DMS79 treated with DMSO at 0.1 percent for 48 hours (cell line): ENCODE data around the gene HP1BP3.
"Not testable (repeated sequence)": the region's sequence is repeated elsewhere in the genome, so short reads cannot be mapped to it uniquely, and the experiment has no call there.

Source experiments
- DNase-seq: peaks from one replicate; lab custom pipeline; 2025; lab: John Stamatoyannopoulos, UW

Gene HP1BP3

DNA sequence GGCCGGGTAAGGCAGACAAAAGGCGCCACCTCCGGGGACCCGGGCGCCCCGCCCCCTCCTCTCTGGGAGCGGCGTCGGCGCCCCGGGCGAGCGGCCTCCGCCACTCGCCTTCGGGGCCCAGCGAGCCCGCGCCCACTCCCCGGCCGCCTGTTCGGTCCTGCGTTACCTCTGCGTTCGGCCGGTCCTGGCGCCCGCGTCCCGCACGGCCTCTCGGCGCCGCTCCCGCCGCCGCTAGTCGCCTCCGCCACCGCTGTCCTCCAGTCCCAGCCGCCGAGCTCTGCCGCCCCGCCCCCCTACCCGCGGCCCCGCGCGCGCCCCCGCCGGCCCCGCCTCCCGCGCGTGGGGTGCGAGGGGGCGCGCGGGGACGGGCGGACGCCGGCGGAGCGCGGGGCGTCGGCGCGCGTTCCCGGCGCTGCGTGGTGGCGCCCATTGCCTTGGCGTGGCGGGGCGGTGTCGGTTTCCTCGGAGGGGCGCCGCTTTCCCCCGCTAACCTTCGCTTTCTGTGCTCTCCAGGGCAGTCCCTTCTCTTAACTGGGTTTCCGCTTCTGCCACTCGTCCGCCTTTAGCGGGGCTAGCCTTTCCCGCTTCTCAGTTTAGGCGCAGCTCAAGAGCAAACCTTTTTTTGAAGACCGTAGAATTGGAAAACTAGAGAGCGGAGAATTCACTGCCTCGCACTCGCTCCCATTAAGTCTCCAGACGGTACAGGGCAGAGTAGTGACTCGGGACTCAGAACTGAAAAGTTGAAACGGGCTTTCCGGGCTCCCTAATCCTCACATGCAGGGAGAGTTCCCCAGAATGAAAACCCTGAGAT is at the start of gene HP1BP3:
HP1BP3 (minus strand) TSS at position 279 of the 811 bp plus-strand sequence. CDS start 6,867 bp downstream, outside the sequence.
- peak; percentile 65 for DNase-seq

DNA sequence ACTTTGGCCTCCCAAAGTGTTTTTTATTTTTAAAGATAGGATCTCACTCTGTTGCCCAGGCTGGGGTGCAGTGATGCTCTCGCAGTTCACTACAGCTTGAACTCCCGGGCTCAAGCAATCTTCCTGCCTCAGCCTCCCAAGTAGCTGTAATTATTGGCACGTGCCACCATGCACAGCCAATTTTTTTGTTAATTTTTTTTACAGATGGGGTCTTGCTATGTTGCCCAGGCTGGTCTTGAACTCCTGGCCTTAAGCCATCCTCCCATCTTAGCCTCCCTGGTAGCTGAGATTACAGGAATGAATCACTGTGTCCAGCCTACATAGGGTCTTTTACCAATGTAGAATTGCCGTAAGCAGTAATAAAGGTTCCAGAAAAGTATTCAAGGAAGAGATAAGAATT is 49.1 kb upstream of the HP1BP3 start:
- no peak for DNase-seq

DNA sequence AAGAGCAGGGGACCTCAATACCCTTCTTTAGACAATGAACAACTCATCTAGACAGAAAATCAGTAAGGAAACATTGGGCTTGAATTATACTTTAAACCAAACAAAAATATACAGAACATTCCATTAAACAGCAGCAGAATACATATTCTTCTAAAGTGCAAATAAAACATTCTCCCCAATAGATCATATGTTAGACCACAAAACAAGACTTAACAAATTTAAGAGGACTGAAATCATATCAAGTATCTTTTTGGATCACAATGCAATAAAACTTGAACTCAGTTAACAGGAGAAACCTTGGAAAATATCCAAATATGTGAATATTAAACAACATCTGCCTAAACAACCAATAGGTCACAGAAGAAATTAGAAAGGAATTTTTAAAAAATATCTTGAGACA is 47.7 kb upstream of the HP1BP3 start:
- DNase-seq = peak; percentile 21

DNA sequence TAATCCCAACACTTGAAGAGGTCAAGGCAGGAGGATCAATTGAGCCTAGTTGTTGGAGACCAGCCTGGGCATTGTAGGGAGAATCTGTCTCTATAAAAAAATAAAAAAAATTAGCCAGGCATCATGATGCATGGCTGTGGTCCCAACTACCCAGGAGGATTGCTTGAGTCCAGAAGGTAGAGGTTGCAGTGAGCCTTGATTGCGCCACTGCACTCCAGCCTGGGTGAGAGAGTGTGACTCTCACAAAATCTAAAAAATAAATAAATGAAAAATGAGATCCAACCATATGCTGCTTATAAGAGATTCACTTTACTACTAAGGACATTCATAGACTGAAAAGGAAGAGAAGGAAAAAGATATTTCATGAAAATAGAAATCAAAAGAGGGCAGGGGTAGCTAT is 47.1 kb upstream of the HP1BP3 start:
- DNase-seq = no peak

DNA sequence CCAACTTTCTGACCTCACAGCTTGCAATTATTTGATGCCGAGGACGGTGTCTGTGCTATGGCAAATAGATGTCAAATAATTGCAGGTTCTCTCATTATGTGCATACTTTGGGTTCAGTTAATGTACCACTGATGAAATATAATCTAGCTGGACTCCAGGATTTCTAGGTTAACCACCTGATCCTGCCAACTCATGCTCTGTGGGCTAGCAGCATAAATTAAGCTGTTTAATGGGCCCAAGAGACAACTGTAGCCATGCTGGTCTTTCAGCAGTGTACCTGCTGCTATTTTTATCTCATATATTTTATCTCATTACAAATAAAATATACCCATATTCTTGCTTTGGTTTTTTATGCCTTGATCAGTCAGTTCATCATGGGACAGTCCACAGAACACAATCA is 43.3 kb upstream of the HP1BP3 start:
- no peak for DNase-seq

- DNase-seq = no peak
Measured at GRCh38 chr1:20829946-20830345, 42.8 kb upstream of the HP1BP3 start.

- DNase-seq = no peak
Measured at GRCh38 chr1:20829531-20829930, 42.4 kb upstream of the HP1BP3 start.

DNA sequence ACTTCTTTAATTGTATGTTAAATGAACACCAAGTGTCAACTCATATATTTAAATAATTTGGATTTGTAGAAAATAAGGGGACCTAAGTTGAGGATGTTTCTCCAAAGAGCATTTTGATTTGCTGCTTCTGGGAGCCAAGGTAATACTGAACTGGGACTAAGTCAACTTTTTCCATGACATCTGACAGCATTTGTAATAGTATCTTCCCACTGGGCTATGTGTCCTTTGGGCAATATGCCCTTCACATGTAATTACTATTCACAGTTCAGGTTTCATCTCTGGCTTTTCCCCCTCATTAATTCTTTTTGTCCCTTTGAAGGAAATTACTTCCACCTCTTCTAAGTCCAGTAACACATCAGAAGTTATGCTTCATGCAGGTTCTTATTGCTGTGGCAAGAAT is 36.7 kb upstream of the HP1BP3 start:
- DNase-seq = no peak

DNA sequence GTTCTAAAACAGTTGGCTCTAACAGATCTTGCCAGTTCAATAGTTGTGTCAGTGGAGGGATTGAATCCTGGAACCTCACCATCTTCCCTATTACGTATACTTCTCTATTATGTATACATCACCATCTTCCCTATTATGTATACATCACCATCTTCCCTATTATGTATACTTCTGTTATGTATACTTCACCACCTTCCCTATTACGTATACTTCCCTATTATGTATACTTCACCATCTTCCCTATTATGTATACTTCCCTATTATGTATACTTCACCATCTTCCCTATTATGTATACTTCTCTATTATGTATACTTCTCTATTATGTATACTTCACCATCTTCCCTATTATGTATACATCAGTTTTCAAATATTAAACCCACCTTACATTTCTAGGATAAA is 34.4 kb upstream of the HP1BP3 start:
- no peak for DNase-seq

DNA sequence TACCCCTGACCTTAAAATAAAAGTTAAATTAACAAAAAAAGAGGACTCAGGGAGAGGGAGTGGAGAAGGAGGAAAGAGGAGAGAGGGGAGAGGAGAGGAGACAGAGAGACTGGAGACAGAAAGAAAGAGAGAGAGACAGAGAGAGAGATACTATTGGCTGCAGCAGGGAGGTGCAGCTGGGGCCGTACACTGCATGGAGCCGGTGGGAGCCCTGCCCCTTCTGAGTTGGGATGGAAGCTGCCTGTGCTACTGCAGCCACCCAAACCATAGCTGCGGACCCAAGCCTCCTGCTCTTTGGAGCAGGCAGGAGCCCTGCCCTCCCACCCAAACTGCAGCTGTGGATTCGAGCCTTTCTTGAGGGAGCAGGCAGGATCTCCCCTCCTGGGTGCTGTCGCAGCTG is 32.7 kb upstream of the HP1BP3 start:
- no peak for DNase-seq

DNA sequence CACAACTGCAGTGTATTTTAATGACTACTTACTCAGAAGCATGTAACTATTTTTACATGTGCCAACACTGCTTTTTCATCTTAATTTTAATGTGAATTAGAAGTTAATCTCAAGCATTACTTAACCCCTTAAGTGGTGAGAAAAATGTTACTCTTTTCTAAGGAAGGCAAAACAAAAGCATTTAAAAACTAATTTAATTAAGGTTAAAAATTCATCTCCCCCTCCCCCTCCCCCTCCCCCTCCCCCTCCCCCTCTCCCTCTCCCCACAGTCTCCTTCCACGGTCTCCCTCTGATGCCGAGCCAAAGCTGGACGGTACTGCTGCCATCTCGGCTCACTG is 27.4 kb upstream of the HP1BP3 start:
- DNase-seq = no peak

DNA sequence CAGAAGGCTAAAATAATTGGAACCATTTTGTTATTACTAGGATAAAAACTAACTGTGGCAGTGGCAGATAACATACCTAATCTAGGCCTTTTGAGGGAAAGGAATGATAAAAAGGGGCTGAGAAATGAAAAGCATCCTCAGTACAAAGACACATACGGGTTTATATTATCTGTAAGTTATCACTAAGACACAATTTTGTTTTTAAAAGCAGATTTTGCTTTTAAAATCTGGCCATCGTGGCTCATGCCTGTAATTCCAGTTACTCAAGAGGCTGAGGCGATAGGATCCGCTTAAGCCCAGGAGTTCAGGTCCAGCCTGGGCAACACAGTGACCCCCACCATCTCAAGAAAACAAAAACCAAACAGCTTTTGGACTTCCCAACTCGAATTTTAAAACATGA is 24.8 kb upstream of the HP1BP3 start:
- DNase-seq = no peak

- DNase-seq = no peak
Measured at GRCh38 chr1:20793236-20793635, 6.1 kb upstream of the HP1BP3 start.

GRCh38 chr1:20792196-20792595 is 5.1 kb upstream of the HP1BP3 start:
- DNase-seq = no peak

GRCh38 chr1:20790785-20791184 is 3.7 kb upstream of the HP1BP3 start:
- no peak for DNase-seq

GRCh38 chr1:20789598-20789997 is 2.5 kb upstream of the HP1BP3 start:
- DNase-seq = not testable (repeated sequence)

- DNase-seq = peak; percentile 59
Measured at GRCh38 chr1:20787840-20788795, 1.0 kb upstream of the HP1BP3 start.

- DNase-seq = peak; percentile 96
Measured at GRCh38 chr1:20786253-20787028, 666 bp downstream of the HP1BP3 start.

GRCh38 chr1:20785907-20786252 is 1.2 kb downstream of the HP1BP3 start:
- peak; percentile 44 for DNase-seq

- DNase-seq = no peak
Measured at GRCh38 chr1:20775700-20776099, 11.4 kb downstream of the HP1BP3 start.

- no peak for DNase-seq
Measured at GRCh38 chr1:20771780-20772179, 15.3 kb downstream of the HP1BP3 start.

DNA sequence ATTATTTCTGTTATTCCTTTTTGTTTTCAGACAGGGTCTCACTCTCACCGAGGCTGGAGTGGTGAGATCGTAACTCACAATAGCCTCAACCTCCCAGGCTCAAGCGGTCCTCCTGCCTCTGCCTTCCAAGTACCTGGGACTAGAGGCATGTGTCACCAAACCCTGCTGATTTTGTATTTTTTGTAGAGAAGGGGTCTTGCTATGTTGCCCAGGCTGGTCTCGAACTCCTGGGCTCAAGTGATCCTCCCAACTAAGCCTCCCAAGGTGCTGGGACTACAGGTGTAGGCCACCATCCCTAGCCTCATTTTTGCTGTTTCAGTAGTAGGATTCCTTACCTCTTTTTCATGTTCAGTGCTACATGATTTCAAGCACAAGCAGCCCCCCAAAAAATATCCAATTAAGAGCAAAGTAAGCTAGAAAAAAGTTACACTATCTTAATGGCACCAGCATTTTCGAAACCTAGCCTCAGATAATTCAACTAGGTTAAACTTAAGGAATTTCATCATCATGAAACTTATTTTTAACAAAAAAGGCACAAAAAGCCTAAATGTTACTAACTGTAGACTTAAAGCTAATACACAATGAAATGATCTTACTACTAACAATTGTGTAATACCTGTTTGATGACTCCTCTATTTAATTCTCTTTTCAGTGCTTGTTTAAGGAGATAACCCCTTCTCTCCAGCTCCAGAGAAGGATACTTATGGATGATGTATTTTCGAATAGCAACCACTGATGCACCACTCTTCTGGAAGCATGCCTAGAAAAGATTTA is 16.6 kb downstream of the HP1BP3 start:
- DNase-seq = no peak
